Measurements from ENCODE around the gene NAP1L4. TPM values are rescaled to one million over a fixed set of nuclear protein-coding genes. Genes with fewer than 3 reads are reported as not detected.
A peak's percentile ranks its signal among the peaks of the same experiment; 100 is the strongest.

Gene NAP1L4
- total RNA-seq, 2 experiments from 2014 or later = 262 to 285 TPM

DNA sequence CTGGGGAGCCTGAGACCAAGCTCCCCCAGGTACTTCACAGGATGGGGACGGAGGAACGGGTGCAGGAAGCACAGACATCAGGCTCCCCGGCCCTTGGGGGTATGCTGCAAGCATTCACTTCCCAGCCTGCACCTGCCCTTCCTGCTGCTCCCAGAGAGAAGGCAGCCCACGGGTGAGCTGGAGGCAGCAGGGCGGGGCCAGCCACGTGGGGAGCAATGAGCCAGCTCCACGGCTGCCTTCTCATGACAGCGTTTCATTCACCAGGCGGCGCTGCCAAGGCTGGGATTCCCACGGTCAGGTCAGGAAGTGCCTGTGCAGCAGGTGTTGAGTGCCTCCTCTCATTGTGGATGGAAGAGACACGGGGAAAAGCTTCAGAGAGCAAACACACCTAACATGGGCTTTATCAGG is 48.4 kb downstream of the NAP1L4 start:
- ATAC-seq (ENCODE audit: poor library complexity) = peak; percentile 31
- Histone ChIP-seq H3K4me1 (ENCODE audit: insufficient read depth, low read length) (peaks cover 61% of the 10 kb centered on the region), H3K36me3 (ENCODE audit: insufficient read depth, low read length) (peaks cover 32% of the 10 kb centered on the region), H3K27ac (ENCODE audit: low read depth in 1 of 2, low read length in 2 of 2) (no peak overlapping the region), H3K4me3 (ENCODE audit: low read length) (no peak overlapping the region), H3K27me3 (ENCODE audit: control insufficient read depth in 1 of 2, insufficient read depth in 2 of 2, low read length in 2 of 2) (no peaks in the 10 kb centered on the region), H3K9me3 (ENCODE audit: control insufficient read depth in 1 of 2, insufficient read depth in 1 of 2, low read length in 2 of 2) (peaks cover 4 to 6% of the 10 kb centered on the region in 2 experiments)
- ChIA-PET POLR2A (interaction anchor here (1.4 kb wide), 1 partner anchor 51 kb away, joined by 3 read pairs; no protein-coding TSS in a partner anchor), CTCF (interaction anchor here (0.6 kb wide), 1 partner anchor 19 kb away, joined by 3 read pairs; no protein-coding TSS in a partner anchor)
- Mint-ChIP-seq H3K4me1 (ENCODE audit: low read depth) (peaks cover 50% of the 10 kb centered on the region), H3K36me3 (ENCODE audit: low read depth) (peaks cover 43% of the 10 kb centered on the region), H3K27me3 (no peaks in the 10 kb centered on the region), H3K9me3 (peaks cover 1% of the 10 kb centered on the region), H3K4me3 (no peak overlapping the region), H3K27ac (peak overlapping the region; percentile 36)
- intact Hi-C loops (cut with DNase I, micrococcal nuclease) = no loop called here
- TF ChIP-seq, protein P1, sequence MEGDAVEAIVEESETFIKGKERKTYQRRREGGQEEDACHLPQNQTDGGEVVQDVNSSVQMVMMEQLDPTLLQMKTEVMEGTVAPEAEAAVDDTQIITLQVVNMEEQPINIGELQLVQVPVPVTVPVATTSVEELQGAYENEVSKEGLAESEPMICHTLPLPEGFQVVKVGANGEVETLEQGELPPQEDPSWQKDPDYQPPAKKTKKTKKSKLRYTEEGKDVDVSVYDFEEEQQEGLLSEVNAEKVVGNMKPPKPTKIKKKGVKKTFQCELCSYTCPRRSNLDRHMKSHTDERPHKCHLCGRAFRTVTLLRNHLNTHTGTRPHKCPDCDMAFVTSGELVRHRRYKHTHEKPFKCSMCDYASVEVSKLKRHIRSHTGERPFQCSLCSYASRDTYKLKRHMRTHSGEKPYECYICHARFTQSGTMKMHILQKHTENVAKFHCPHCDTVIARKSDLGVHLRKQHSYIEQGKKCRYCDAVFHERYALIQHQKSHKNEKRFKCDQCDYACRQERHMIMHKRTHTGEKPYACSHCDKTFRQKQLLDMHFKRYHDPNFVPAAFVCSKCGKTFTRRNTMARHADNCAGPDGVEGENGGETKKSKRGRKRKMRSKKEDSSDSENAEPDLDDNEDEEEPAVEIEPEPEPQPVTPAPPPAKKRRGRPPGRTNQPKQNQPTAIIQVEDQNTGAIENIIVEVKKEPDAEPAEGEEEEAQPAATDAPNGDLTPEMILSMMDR (IDR thresholded peaks at IDR 0.05) = no peak
- DNase-seq = peak in 5 of 14 experiments; percentile 23 to 59 (median 39)

DNA sequence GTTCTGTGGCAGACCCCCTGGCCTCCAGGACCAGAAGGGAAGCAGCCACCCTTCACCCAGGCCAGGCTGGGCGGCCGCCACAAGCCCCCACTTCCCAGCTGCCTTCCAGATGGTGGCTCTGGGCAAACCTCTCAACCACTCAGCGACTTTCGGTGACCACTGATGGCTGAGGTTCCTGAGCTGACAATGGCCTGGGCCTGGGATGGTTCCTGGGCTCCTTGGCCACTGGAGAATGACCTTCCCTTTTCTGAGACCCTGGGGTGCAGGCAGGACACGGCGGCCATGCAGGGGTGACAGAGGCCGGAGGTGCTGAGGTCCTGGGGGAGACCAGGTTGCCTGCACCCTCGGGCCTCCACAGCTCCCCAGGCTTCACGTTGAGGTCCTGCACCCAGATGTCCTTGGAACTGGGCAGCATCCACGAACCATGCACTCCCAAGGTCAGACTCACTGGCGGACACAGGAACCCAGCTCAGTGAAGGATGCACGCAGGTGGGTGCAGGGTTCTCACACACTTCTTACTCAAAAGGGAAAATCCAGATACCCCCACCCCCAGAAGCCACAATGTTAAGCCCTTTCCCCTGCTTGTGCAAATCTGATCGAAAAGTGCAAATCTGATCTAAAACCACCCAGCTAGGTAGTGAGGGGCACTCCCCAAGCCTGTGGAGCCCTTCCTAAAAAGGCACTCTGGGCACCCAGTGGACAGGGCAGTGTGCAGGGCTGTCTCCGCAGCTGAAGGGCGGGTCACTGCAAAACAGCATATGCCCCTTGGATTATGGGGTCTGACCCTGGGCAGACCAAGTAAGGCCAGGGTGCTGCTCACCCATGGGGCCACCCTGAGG is 49.0 kb downstream of the NAP1L4 start:
- Mint-ChIP-seq H3K4me3 (no peak overlapping the region), H3K27me3 (no peaks in the 10 kb centered on the region), H3K27ac (peak overlapping the region; percentile 36), H3K4me1 (ENCODE audit: low read depth) (peaks cover 45% of the 10 kb centered on the region), H3K36me3 (ENCODE audit: low read depth) (peaks cover 37% of the 10 kb centered on the region), H3K9me3 (peaks cover 3% of the 10 kb centered on the region)
- Histone ChIP-seq H3K4me3 (ENCODE audit: low read length) (no peak overlapping the region), H3K27me3 (ENCODE audit: control insufficient read depth in 1 of 2, insufficient read depth in 2 of 2, low read length in 2 of 2) (no peaks in the 10 kb centered on the region), H3K9me3 (ENCODE audit: control insufficient read depth in 1 of 2, insufficient read depth in 1 of 2, low read length in 2 of 2) (peaks cover 4 to 8% of the 10 kb centered on the region in 2 experiments), H3K36me3 (ENCODE audit: insufficient read depth, low read length) (peaks cover 26% of the 10 kb centered on the region), H3K4me1 (ENCODE audit: insufficient read depth, low read length) (peaks cover 57% of the 10 kb centered on the region), H3K27ac (ENCODE audit: low read depth in 1 of 2, low read length in 2 of 2) (no peak overlapping the region)
- TF ChIP-seq, protein P1 (IDR thresholded peaks at IDR 0.05) = no peak
- intact Hi-C loops (cut with DNase I, micrococcal nuclease) = no loop called here
- no peak for DNase-seq
- ATAC-seq (ENCODE audit: poor library complexity) = no peak
- ChIA-PET POLR2A (interaction anchor here (1.4 kb wide), 1 partner anchor 51 kb away, joined by 3 read pairs; no protein-coding TSS in a partner anchor), CTCF (interaction anchor here (0.6 to 1.8 kb wide), 2 partner anchors 20 to 410 kb away, joined by 3 to 4 read pairs; no protein-coding TSS in a partner anchor)

DNA sequence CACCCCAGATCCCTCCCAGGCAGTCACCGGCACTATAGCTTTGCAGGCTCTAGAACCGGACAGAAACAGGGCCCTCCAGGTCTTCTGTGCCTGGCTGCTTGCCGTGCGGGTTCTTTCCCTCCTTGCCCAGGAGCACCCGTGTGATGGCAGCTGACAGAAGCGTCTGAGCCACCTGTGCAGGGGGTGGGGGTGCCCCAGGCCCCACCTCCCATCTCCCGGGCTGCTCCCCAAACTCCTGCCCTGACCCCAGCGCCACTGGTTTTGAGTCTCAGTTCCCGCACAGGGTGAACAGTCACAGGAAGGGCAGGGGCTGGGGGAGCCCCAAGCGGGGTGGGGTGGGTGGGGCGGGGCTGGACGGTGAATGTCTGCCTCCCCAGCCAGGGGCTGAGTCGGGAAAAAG is 49.7 kb downstream of the NAP1L4 start:
- H3K9me3 ChIP-seq (ENCODE audit: control insufficient read depth in 1 of 2, insufficient read depth in 1 of 2, low read length in 2 of 2) = peaks cover 7 to 14% of the 10 kb centered on the region in 2 experiments
- H3K27me3 ChIP-seq (ENCODE audit: control insufficient read depth in 1 of 2, insufficient read depth in 2 of 2, low read length in 2 of 2) = no peaks in the 10 kb centered on the region
- H3K4me1 ChIP-seq (ENCODE audit: insufficient read depth, low read length) = peaks cover 53% of the 10 kb centered on the region
- DNase-seq = no peak
- Mint-ChIP-seq H3K27ac (no peak overlapping the region), H3K36me3 (ENCODE audit: low read depth) (peaks cover 32% of the 10 kb centered on the region), H3K27me3 (no peaks in the 10 kb centered on the region), H3K4me3 (no peak overlapping the region), H3K4me1 (ENCODE audit: low read depth) (peaks cover 38% of the 10 kb centered on the region), H3K9me3 (peaks cover 6% of the 10 kb centered on the region)
- POLR2A ChIA-PET = interaction anchor here (1.4 kb wide), 1 partner anchor 50 kb away, joined by 3 read pairs; no protein-coding TSS in a partner anchor
- H3K4me3 ChIP-seq (ENCODE audit: low read length) = no peak overlapping the region
- TF ChIP-seq, protein P1 (IDR thresholded peaks at IDR 0.05) = no peak
- ATAC-seq (ENCODE audit: poor library complexity) = no peak
- intact Hi-C loops (cut with DNase I, micrococcal nuclease) = no loop called here
- CTCF ChIA-PET = interaction anchor here (1.8 kb wide), 1 partner anchor 409 kb away, joined by 4 read pairs; no protein-coding TSS in a partner anchor
- no peak overlapping the region for H3K27ac ChIP-seq (ENCODE audit: low read depth in 1 of 2, low read length in 2 of 2)
- peaks cover 19% of the 10 kb centered on the region for H3K36me3 ChIP-seq (ENCODE audit: insufficient read depth, low read length)
